ENCODE measurements around the gene PTPRD. TPM values are rescaled to one million over a fixed set of nuclear protein-coding genes. Genes with fewer than 3 reads are reported as not detected.

PTPRD gene
- polyA plus RNA-seq, 3 donors = 114 to 130 (median 117) TPM

- DNase-seq (ENCODE audit: extremely low read depth in 1 of 11, low read depth in 9 of 11, low spot score in 4 of 11) = no peak
Observed at GRCh38 chr9:10236161-10236560, 376.6 kb downstream of the PTPRD start.

GRCh38 chr9:10235376-10235775 lies 377.4 kb downstream of the PTPRD start:
- no peak for DNase-seq (ENCODE audit: extremely low read depth in 1 of 11, low read depth in 9 of 11, low spot score in 4 of 11)

- DNase-seq (ENCODE audit: extremely low read depth in 1 of 11, low read depth in 9 of 11, low spot score in 4 of 11) = no peak
Observed at GRCh38 chr9:10232352-10232930, 380.4 kb downstream of the PTPRD start.

GRCh38 chr9:10230512-10230911 lies 382.3 kb downstream of the PTPRD start:
- no peak for DNase-seq (ENCODE audit: extremely low read depth in 1 of 11, low read depth in 9 of 11, low spot score in 4 of 11)

GRCh38 chr9:10228082-10228481 lies 384.7 kb downstream of the PTPRD start:
- DNase-seq (ENCODE audit: extremely low read depth in 1 of 11, low read depth in 9 of 11, low spot score in 4 of 11) = no peak

- DNase-seq (ENCODE audit: extremely low read depth in 1 of 11, low read depth in 9 of 11, low spot score in 4 of 11) = no peak
Observed at GRCh38 chr9:10226996-10227395, 385.8 kb downstream of the PTPRD start.

- DNase-seq (ENCODE audit: extremely low read depth in 1 of 11, low read depth in 9 of 11, low spot score in 4 of 11) = no peak
Observed at GRCh38 chr9:10212702-10213101, 400.1 kb downstream of the PTPRD start.

GRCh38 chr9:10208691-10209069 lies 404.1 kb downstream of the PTPRD start:
- no peak for DNase-seq (ENCODE audit: extremely low read depth in 1 of 11, low read depth in 9 of 11, low spot score in 4 of 11)

GRCh38 chr9:10204276-10204675 lies 408.5 kb downstream of the PTPRD start:
- DNase-seq (ENCODE audit: extremely low read depth in 1 of 11, low read depth in 9 of 11, low spot score in 4 of 11) = no peak

DNA sequence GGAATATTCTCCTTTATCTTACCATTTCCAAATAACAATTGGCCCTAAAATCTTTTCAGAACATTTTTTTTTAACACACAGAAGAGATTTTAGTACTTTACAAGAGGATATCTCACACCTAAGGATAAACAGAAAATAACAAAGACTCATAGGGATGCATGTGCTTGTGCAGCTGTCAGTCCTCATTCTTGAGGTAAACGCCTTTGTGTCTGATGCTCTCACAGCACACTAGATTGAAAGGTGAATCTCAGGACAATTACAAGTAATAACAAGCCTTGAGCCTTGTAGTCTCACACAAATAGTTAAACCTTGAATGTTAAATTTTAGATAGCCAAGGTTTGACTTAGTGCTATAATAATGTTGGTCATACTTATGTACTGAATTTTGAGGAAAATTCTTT lies 439.2 kb downstream of the PTPRD start:
- DNase-seq (ENCODE audit: extremely low read depth in 1 of 11, low read depth in 9 of 11, low spot score in 4 of 11) = no peak

GRCh38 chr9:10172476-10172875 lies 440.3 kb downstream of the PTPRD start:
- no peak for DNase-seq (ENCODE audit: extremely low read depth in 1 of 11, low read depth in 9 of 11, low spot score in 4 of 11)

GRCh38 chr9:10168241-10168640 lies 444.6 kb downstream of the PTPRD start:
- no peak for DNase-seq (ENCODE audit: extremely low read depth in 1 of 11, low read depth in 9 of 11, low spot score in 4 of 11)

- DNase-seq (ENCODE audit: extremely low read depth in 1 of 11, low read depth in 9 of 11, low spot score in 4 of 11) = no peak
Observed at GRCh38 chr9:10148796-10149195, 464.0 kb downstream of the PTPRD start.

DNA sequence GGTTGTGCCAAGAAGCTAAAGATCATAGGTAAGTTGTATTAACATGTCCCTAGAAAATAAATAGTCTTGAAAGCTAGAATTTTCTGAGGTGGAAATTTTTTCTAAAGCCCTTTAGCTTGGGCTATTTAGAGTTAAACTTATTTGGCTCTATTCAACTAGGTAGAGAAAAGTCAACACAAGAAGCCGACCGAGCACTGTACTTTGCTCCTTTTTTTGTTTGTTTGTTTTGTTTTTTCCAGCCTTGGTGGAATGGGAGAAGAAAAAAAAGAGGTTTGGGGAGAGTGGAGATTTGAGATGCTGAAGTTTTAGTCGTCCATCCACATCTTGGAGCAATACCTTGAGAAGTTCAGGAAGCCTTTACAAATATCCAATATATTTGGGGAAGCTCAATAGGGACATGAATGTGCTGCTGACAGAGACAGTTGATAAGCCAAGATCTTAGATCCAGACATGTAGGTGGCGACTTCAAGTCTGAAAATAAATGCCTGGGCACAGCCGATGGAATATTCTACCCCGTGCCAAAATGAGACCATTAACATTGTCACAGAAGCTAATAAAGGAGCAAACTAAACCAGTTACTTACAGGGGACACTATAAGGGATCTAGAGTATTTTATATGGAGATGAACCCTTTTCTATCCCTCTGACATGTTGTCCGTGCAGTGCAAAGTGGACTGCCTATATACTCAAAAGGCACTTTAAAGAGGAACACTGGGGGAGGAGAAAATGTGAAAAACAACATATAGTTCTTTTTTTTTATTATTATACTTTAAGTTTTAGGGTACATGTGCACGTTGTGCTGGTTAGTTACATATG lies 466.1 kb downstream of the PTPRD start:
- no peak for DNase-seq (ENCODE audit: extremely low read depth in 1 of 11, low read depth in 9 of 11, low spot score in 4 of 11)

GRCh38 chr9:10144355-10144754 lies 468.4 kb downstream of the PTPRD start:
- no peak for DNase-seq (ENCODE audit: extremely low read depth in 1 of 11, low read depth in 9 of 11, low spot score in 4 of 11)

GRCh38 chr9:10135553-10135952 lies 477.2 kb downstream of the PTPRD start:
- DNase-seq (ENCODE audit: extremely low read depth in 1 of 11, low read depth in 9 of 11, low spot score in 4 of 11) = no peak

DNA sequence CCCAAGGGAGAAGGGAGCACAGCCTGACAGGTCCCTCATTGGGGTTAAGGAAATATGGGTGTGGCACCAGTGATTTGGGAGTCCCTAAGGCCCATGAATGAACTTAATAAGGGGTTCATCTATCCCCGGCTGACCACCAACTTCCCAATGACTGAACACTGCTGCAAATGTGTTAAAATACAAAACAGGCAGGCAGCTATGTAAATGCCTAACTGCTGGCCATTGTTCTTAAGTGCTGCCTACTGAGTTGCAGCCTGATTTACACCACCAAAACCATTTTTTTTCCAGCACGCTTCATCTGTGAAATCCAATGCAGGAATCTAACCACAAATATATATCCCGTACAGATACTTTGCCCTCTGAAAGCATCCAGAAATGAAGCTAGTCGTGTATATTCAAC lies 478.5 kb downstream of the PTPRD start:
- DNase-seq (ENCODE audit: extremely low read depth in 1 of 11, low read depth in 9 of 11, low spot score in 4 of 11) = no peak

- no peak for DNase-seq (ENCODE audit: extremely low read depth in 1 of 11, low read depth in 9 of 11, low spot score in 4 of 11)
Observed at GRCh38 chr9:10130061-10130675, 482.6 kb downstream of the PTPRD start.

GRCh38 chr9:10127867-10128266 lies 484.9 kb downstream of the PTPRD start:
- no peak for DNase-seq (ENCODE audit: extremely low read depth in 1 of 11, low read depth in 9 of 11, low spot score in 4 of 11)

- no peak for DNase-seq (ENCODE audit: extremely low read depth in 1 of 11, low read depth in 9 of 11, low spot score in 4 of 11)
Observed at GRCh38 chr9:10112798-10113197, 500.0 kb downstream of the PTPRD start.

All from renal cortex interstitium (tissue), 11 donors.